ENCODE data around the gene POU3F2. TPM values are rescaled to one million over a fixed set of nuclear protein-coding genes. Genes with fewer than 3 reads are reported as not detected.

Gene POU3F2
- total and polyA plus RNA-seq, 2 donors from 2014 or later = not detected

GRCh38 chr6:98846021-98846380, 11.6 kb downstream of the POU3F2 start:
- Histone ChIP-seq H3K9me3 (ENCODE audit: control insufficient read depth in 2 of 3, insufficient read depth in 1 of 3, low read length in 3 of 3) (no peaks in the 10 kb centered on the region), H3K4me3 (ENCODE audit: low read length in 3 of 3) (no peak overlapping the region), H3K9ac (ENCODE audit: low read length in 3 of 3) (no peak overlapping the region), H3K36me3 (ENCODE audit: control insufficient read depth in 2 of 3, insufficient read depth in 3 of 3, low read length in 3 of 3) (no peaks in the 10 kb centered on the region), H3K4me1 (ENCODE audit: control insufficient read depth in 2 of 3, insufficient read depth in 2 of 3, low read depth in 1 of 3, low read length in 3 of 3) (peaks cover 0 to 9% (median 0%) of the 10 kb centered on the region in 3 donors), H3K27ac (ENCODE audit: low read depth in 2 of 2, low read length in 2 of 2) (no peak overlapping the region), H3K27me3 (ENCODE audit: control insufficient read depth, insufficient read depth, low read length) (peaks cover 59% of the 10 kb centered on the region)
- no peak for TF ChIP-seq CTCF (IDR thresholded peaks at IDR 0.05; ENCODE audit: borderline replicate concordance, extremely low read depth, insufficient read depth)
- no peak for DNase-seq
- no peak for FAIRE-seq
- intact Hi-C loops (cut with DNase I) = no loop called here

GRCh38 chr6:98847416-98847778, 13.0 kb downstream of the POU3F2 start:
- FAIRE-seq (no peak), DNase-seq (no peak)
- H3K9me3 ChIP-seq (ENCODE audit: control insufficient read depth in 2 of 3, insufficient read depth in 1 of 3, low read length in 3 of 3) = no peaks in the 10 kb centered on the region
- no peak overlapping the region for H3K27ac ChIP-seq (ENCODE audit: low read depth in 2 of 2, low read length in 2 of 2)
- H3K4me3 ChIP-seq (ENCODE audit: low read length in 3 of 3) = no peak overlapping the region
- intact Hi-C loops (cut with DNase I) = no loop called here
- H3K9ac ChIP-seq (ENCODE audit: low read length in 3 of 3) = no peak overlapping the region
- no peak for TF ChIP-seq CTCF (IDR thresholded peaks at IDR 0.05; ENCODE audit: borderline replicate concordance, extremely low read depth, insufficient read depth)
- H3K36me3 ChIP-seq (ENCODE audit: control insufficient read depth in 2 of 3, insufficient read depth in 3 of 3, low read length in 3 of 3) = no peaks in the 10 kb centered on the region
- H3K4me1 ChIP-seq (ENCODE audit: control insufficient read depth in 2 of 3, insufficient read depth in 2 of 3, low read depth in 1 of 3, low read length in 3 of 3) = peaks cover 0 to 9% (median 0%) of the 10 kb centered on the region in 3 donors
- H3K27me3 ChIP-seq (ENCODE audit: control insufficient read depth, insufficient read depth, low read length) = peaks cover 47% of the 10 kb centered on the region

GRCh38 chr6:98847779-98848538, 13.6 kb downstream of the POU3F2 start:
- H3K4me3 ChIP-seq (ENCODE audit: low read length in 3 of 3) = no peak overlapping the region

More at GRCh38 chr6:98847779-98848538, 13.6 kb downstream of the POU3F2 start:
- H3K27ac ChIP-seq (ENCODE audit: low read depth in 2 of 2, low read length in 2 of 2) = no peak overlapping the region
- no peak overlapping the region for H3K9ac ChIP-seq (ENCODE audit: low read length in 3 of 3)
- H3K36me3 ChIP-seq (ENCODE audit: control insufficient read depth in 2 of 3, insufficient read depth in 3 of 3, low read length in 3 of 3) = no peaks in the 10 kb centered on the region
- peak; percentile 46 to 72 (median 61) for DNase-seq
- no peak for TF ChIP-seq CTCF (IDR thresholded peaks at IDR 0.05; ENCODE audit: borderline replicate concordance, extremely low read depth, insufficient read depth)
- H3K27me3 ChIP-seq (ENCODE audit: control insufficient read depth, insufficient read depth, low read length) = peaks cover 42% of the 10 kb centered on the region
- intact Hi-C loops (cut with DNase I) = no loop called here
- peaks cover 0 to 9% (median 0%) of the 10 kb centered on the region in 3 donors for H3K4me1 ChIP-seq (ENCODE audit: control insufficient read depth in 2 of 3, insufficient read depth in 2 of 3, low read depth in 1 of 3, low read length in 3 of 3)
- H3K9me3 ChIP-seq (ENCODE audit: control insufficient read depth in 2 of 3, insufficient read depth in 1 of 3, low read length in 3 of 3) = no peaks in the 10 kb centered on the region
- FAIRE-seq = no peak

Measured in kidney (tissue), 14 donors.